ENCODE results near the gene NKG7. TPM values are rescaled to one million over a fixed set of nuclear protein-coding genes. Genes with fewer than 3 reads are reported as not detected.
A peak's percentile ranks its signal among the peaks of the same experiment; 100 is the strongest.
"Not testable (repeated sequence)": the region's sequence is repeated elsewhere in the genome, so short reads cannot be mapped to it uniquely, and the experiment has no call there.

The NKG7 gene, protein sequence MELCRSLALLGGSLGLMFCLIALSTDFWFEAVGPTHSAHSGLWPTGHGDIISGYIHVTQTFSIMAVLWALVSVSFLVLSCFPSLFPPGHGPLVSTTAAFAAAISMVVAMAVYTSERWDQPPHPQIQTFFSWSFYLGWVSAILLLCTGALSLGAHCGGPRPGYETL
- not detected for total RNA-seq

DNA sequence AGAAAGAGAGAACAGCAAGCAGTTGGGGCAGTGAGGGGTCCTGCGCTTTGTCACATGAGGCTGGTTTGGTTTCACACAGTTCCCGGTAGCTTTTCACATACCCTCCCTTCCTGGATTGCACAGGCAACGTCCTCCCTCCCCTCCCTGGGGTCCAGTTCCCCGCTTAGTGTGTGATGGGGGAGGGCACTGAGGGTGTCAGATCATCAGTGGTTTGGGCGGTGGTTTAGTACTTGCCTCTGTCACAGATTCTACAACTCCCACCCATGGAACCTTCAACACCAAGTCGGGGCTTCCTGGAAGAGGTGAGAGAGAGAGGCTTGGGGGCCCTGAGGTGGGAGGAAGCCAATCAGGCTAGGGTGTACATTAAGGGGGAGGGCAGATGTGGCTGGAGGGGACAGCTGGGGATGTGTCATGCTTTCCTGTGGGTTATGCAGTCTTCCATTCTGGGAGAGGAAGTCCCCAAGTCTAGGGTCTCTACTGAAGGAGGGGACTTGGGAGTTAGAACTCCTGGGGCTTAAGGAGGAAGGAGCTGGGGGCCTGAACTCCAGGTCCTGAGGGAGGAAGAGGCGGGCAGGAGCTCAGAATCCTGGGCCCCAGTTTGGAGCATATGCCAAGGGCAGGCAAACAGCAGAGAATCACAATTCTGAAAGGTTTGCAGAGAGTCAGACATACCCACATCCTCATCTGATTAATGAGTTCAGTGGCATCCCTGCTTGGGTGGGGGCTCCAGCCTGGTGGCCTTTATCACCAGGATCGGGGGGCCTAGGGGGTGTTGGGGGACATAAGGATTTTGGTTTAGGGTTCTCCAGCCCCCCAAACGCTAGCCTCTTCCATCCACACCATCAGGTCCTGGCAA lies at the start of gene NKG7:
NKG7 (minus strand) TSS at position 6 of the 856 bp plus-strand sequence. CDS start 119 bp downstream, outside the sequence.
- 52% methylated on average over 8 of the region's 9 CpGs for WGBS
- Histone ChIP-seq H3K36me3 (no peaks in the 10 kb centered on the region), H3K27ac (no peak within 1 kb of the TSS), H3K9me3 (no peaks in the 10 kb centered on the region), H3K4me3 (no peak within 1 kb of the TSS), H3K27me3 (no peaks in the 10 kb centered on the region), H3K4me1 (peaks cover 5% of the 10 kb centered on the region)
- TF ChIP-seq CTCF (IDR thresholded peaks at IDR 0.05) (no peak), POLR2A (IDR thresholded peaks at IDR 0.05) (no peak), POLR2AphosphoS5 (IDR thresholded peaks at IDR 0.05) (no peak), EP300 (IDR thresholded peaks at IDR 0.05) (no peak)
- DNase-seq (ENCODE audit: low spot score in 2 of 2): no peak

DNA sequence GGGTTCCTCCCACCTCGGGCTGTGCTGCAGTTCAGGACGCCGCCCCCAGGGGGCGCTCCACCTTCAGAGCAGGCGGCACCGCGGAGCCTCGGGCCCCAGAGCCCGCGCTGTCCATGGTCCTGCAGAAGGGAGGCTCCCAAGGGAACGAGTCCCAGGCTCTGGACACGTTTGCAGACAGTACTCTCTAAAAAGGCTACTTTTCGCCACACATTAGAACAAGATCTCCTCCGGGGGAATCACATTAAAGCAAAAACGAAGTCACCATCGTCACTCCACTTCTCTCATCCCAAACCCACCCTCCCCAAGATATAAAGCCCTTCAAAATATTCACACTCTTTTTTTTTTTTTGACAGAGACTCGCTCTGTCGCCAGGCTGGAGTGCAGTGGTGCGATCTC lies 49.6 kb upstream of the NKG7 start:
- H3K9me3 ChIP-seq: no peaks in the 10 kb centered on the region
- WGBS: 14% methylated on average over 17 of the region's 19 CpGs
- no peak overlapping the region for H3K27ac ChIP-seq
- peak; percentile 69 to 86 for DNase-seq (ENCODE audit: low spot score in 2 of 2)
- no peaks in the 10 kb centered on the region for H3K4me1 ChIP-seq
- no peak overlapping the region for H3K4me3 ChIP-seq
- H3K36me3 ChIP-seq: no peaks in the 10 kb centered on the region
- TF ChIP-seq CTCF (IDR thresholded peaks at IDR 0.05) (peak; percentile 72 to 96), POLR2AphosphoS5 (IDR thresholded peaks at IDR 0.05) (no peak), POLR2A (IDR thresholded peaks at IDR 0.05) (no peak)
- H3K27me3 ChIP-seq: peaks cover 28% of the 10 kb centered on the region

GRCh38 chr19:51421229-51422052 lies 49.0 kb upstream of the NKG7 start:
- H3K9me3 ChIP-seq: no peaks in the 10 kb centered on the region
- H3K4me3 ChIP-seq: no peak overlapping the region
- no peaks in the 10 kb centered on the region for H3K4me1 ChIP-seq
- 13% methylated on average over 38 of the region's 39 CpGs for WGBS
- H3K27me3 ChIP-seq: peaks cover 34% of the 10 kb centered on the region
- no peaks in the 10 kb centered on the region for H3K36me3 ChIP-seq
- TF ChIP-seq POLR2AphosphoS5 (IDR thresholded peaks at IDR 0.05) (no peak), CTCF (IDR thresholded peaks at IDR 0.05) (no peak), EP300 (IDR thresholded peaks at IDR 0.05) (no peak), POLR2A (IDR thresholded peaks at IDR 0.05) (no peak)
- no peak overlapping the region for H3K27ac ChIP-seq
- no peak for DNase-seq (ENCODE audit: low spot score in 2 of 2)

DNA sequence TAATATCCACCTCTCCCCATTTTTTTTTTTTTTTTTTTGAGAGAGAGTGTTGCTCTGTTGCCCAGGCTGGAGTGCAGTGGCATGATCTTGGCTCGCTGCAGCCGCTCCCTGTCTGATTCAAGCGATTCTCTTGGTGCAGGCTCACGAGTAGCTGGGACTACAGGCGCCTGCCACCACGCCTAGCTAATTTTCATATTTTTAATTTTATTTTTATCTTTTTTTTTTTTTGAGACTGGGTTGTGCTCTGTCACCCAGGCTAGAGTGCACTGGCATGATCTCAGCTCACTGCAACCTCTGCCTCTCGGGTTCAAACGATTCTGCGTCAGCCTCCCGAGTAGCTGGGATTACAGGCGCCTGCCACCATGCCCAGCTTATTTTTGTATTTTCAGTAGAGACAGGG lies 48.1 kb upstream of the NKG7 start:
- H3K27me3 ChIP-seq: peaks cover 37% of the 10 kb centered on the region
- not testable (repeated sequence) for H3K4me3 ChIP-seq; H3K27ac ChIP-seq; DNase-seq (ENCODE audit: low spot score in 2 of 2); H3K36me3 ChIP-seq; H3K4me1 ChIP-seq; H3K9me3 ChIP-seq
- 87% methylated on average over 11 of the region's 11 CpGs for WGBS

- Histone ChIP-seq H3K4me3 (no peak overlapping the region), H3K9me3 (no peaks in the 10 kb centered on the region), H3K27me3 (peaks cover 47% of the 10 kb centered on the region), H3K36me3 (no peaks in the 10 kb centered on the region), H3K4me1 (no peaks in the 10 kb centered on the region), H3K27ac (no peak overlapping the region)
- DNase-seq (ENCODE audit: low spot score in 2 of 2): no peak
- WGBS: 88% methylated on average over 2 of the region's 2 CpGs
- no peak for TF ChIP-seq POLR2A (IDR thresholded peaks at IDR 0.05)
- TF ChIP-seq EP300 (IDR thresholded peaks at IDR 0.05): no peak
- no peak for TF ChIP-seq POLR2AphosphoS5 (IDR thresholded peaks at IDR 0.05)
Measured at GRCh38 chr19:51418707-51419106, 46.3 kb upstream of the NKG7 start.

DNA sequence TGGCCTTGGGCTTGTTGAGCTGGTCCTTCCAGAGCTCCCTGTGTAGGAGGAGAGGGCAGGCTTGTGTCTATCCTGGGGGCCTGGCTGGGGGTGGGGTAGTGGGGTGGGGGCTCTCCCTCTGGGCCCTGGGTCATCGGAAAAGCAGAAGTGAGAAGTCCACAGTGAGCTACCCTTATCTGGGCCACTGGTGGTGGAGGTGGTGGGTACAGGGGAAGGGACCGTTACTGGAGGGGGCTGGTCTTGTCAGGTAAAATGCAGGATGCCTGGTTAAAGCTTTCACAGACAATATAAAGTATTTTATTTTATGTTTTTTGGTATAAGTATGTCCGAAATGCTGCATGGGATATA lies 45.3 kb upstream of the NKG7 start:
- Histone ChIP-seq H3K9me3 (no peaks in the 10 kb centered on the region), H3K36me3 (no peaks in the 10 kb centered on the region), H3K27ac (no peak overlapping the region), H3K4me3 (no peak overlapping the region), H3K4me1 (no peaks in the 10 kb centered on the region), H3K27me3 (peaks cover 47% of the 10 kb centered on the region)
- no peak for DNase-seq (ENCODE audit: low spot score in 2 of 2)
- no peak for TF ChIP-seq POLR2A (IDR thresholded peaks at IDR 0.05)
- TF ChIP-seq CTCF (IDR thresholded peaks at IDR 0.05): no peak
- no peak for TF ChIP-seq EP300 (IDR thresholded peaks at IDR 0.05)
- no peak for TF ChIP-seq POLR2AphosphoS5 (IDR thresholded peaks at IDR 0.05)
- 82% methylated on average over 3 of the region's 3 CpGs for WGBS

All from suprapubic skin (tissue), 4 donors.